ENCODE measurements around the gene KIAA1549.

KIAA1549 gene

DNA sequence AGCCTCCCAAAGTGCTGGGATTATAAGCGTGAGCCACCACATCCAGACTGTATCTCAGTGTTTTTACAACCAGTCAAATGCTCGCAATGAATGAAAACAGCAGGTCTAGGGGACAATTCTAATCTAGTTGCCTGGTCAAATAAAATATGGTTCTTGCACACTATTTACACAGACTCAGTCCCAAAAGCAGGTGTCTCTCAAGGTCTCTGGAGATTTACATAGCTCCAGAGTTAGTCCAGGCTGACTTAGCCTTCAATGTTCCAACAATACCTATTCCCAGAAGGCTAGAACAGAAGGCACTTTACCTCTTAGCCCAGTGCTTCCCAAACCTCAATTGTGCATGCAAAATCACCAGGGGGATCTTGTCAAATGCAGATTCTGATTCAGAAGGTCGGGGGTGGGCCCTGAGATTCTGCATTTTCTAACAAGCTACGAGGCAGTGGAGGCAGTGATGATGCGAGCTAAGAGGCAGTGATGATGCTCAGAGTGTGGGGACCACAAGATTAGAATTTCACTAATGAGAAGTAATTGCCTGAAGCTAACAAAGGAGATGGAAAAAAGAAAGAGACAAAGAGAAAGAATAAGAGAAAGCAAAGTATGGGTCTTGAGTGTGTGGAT is 6.4 kb downstream of the KIAA1549 start:
- DNase-seq, result no peak

DNA sequence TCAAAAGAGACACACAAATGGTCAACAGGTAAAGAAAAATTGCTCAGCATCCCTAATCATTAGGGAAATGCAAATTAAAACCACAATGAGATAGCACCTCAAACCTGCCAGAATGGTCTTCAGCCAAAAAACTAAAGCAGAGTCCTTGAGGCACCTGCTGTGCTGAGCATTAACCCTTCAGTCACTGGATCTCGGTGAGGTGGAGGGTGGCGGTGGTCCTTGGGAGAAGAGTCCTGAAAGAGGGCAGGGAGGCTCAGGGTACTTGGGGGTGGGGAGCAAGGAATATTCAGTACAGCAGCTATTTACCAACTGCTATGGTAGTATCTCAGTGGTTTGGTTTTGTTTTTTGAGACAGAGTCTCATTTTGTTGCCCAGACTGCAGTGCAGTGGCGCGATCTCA is 7.1 kb downstream of the KIAA1549 start:
- no peak for DNase-seq

DNA sequence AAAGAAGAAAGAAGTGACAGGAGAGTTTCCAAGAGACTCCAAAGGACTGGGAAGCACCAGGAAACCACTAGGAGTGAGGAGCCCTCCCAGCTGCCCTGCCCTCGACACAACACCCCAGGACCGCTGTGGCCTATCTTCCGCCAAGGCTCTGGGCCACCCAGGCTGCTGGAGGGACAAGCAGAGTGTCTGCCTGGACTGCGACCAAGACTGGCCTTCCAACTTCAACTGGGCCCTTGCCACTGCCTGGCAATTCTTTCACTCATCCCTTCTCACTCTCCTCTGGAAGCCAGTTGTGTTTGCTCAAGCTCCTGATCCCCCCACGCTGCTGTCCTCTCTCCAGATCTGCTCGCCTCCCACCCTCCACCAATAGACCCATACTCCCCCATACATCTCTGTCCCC is 10.2 kb downstream of the KIAA1549 start:
- DNase-seq, result no peak

DNA sequence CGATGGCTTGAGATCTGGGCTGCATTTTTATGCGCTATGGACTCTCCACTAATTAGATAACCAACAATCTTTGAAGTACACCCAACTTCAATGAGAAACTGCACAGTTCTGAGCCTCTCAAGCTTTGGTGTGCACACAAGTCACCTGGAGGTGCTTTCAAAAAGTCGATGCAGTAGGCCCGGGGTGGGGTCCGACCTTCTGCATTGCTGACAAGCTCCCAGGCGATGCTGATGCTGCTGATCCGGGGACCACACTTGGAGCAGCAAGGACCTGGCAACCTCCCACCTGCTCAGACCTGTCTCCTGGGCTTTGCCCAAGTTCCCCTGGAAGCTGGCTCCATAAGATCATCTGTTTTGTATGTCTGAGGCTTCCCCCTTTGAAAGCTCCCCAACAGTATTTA is 10.7 kb downstream of the KIAA1549 start:
- no peak for DNase-seq

DNA sequence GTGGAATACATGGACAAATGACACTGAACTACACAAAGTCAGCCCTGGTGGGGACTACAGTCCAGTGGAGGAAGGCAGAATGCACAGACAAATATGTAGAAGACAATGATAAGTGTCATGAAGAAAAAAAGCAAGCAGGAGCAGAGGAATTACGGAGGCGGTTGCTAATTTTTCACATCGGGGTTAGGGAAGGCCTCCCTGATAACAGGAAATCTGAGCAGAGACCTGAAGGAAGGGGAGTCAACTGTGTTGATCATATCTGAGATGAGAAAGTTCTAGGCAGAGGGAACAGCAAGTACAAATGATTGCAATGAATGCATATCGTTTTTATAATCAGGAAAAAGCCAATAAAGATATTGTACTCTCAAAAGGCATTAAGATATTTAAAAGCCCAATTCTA is 14.0 kb downstream of the KIAA1549 start:
- no peak for DNase-seq

DNA sequence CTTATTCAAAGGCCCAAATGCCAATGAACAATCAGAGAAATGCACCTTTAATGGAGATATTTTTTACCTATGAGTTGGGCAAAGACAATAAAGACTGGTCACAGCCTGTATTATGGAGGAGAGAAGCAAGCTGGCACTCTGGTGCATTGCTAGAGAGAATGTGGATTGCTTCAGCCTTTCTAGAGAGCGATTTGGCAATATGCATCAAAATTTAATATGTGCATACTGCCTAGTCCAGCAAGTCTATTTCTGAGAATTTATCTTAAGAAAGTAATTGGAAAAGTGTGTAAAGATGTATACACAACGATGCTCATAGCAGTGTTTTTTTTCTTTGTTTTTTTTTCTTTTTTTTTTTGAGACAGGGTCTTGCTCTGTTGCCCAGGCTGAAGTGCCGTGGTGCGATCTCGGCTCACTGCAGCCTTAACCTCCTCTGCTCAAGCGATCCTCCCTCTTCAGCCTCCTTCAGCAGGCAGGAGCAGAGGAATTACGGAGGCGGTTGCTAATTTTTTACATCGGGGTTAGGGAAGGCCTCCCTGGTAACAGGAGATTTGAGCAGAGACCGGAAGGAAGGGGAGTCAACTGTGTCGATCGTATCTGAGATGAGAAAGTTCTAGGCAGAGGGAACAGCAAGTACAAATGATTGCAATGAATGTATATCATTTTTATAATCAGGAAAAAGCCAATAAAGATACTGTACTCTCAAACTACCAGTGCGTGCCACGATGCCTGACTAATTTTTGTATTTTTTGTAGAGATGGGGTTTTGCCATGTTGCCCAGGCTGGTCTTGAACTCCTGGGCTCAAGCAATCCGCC is 16.4 kb downstream of the KIAA1549 start:
- no peak for DNase-seq

DNA sequence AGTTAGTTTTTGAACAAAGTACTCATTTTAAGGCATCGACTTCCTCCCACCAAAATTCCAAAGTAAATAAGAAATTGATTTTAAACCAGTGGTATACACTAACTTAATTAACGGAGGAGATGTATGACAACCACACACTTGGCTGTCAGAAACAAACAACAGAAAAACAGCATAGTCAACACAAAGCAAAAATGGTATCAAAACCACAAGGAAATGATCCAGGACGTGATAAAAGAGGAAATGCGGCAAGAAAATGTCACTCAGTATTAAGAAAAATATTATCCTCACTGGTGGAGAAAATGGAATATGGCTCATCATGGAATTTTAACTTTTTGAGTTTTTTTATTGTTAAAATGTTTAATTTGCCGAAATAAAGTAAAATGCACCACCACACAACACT is 17.5 kb downstream of the KIAA1549 start:
- DNase-seq, result no peak

DNA sequence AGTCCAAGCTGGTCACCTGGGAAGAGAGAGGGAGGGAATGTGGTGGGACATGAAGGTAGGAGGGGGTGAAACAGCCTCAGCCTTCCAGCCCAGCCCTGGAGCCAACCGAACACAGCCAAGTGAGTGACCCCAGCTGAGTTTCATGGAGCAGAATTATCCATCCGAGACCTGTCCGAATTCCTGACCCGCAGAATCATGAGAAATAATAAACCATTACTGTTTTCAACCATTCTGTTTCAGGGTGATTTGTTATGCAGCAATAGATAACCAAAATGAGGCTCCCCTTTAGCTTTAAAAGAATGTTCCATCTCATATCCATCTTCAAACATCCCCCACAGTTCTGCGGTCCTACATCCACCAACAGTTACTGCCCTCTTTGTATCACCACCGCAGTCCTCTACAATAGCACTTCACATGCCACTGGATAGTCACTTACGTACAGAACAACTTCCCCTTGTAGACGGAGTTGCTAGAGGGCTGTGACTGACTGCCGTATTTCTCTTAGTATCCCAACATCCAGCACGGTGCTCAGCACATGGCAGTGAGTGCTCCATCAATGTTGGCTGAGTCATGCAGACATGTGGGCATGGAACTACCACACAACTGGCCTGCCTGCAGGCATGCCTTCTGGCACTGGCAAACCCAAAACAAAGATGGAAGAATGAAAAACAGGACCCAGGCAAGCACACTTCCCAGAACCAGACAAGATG is 18.5 kb downstream of the KIAA1549 start:
- no peak for DNase-seq

DNA sequence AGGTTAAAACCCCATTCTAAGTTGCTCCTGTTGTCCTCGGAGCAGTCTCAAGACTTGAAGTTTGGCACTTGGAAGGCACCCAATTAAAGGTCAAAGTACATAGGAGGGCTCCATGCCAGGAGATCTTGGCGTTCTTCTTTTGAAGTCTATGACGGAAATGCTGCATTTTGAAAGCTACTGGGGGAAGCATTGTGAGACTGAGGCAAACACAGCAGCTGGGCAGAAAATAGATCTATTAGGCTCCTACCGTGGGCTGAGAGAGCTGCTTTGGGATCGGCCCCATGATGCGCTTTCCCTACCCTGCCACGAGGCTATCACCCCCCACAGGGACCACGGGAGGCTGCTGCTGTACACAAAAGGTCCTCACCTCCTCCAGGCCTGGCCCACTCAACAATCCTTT is 20.0 kb downstream of the KIAA1549 start:
- DNase-seq, result no peak

DNA sequence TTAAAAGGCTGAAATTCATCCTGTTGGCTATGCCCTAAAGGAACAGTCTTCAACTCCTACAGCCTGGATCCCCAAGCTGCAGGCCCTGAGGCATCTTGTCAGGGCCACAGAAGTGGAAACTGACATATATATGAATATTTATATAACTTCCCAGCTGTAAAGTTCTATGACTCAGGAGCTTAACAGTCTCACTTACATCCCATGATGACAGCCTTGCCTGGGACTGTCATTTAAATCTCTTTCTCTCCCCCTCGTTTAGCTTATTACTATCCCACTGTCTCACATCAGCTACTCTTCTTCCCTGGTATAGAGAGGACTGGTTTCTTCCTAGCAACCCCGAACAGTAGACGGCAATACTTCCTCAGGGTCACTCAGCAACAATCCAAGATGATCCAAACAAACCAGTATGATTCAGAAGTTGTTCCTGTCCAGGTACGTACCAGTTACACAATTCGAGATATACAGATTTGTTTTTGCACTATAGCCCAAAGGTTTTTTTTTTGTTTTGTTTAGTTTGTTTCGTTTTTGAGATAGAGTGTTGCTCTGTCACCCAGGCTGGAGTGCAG is 22.7 kb downstream of the KIAA1549 start:
- no peak for DNase-seq

DNA sequence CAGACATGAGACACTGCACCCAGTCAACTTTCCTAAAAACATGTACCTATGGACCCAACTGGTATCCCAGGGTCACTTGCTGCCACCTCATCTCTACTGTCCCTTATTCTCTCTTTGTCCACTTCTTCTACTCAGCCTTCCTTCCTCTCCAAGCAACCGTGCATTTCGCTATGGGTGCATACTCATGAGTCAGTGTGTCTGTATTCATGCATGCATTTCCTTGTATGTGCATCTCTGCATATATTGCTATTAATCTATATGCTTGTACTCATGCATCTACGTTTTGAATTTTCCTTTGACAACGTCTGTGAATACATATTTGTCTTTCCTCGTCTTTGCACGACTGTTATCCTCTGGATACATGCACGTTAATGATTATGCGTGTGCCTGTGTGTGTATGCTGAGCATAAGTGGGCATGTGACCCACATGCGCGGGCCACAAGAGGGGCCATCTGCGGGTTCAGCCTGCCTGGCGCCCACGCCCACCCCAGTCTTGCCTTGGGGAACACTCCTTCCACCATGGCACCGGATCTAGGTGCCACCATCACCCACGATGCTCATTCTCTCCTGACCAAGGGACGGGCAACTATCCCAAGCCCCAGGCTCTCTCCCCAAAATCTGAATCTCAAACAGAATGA is 23.3 kb downstream of the KIAA1549 start:
- DNase-seq, result no peak

DNA sequence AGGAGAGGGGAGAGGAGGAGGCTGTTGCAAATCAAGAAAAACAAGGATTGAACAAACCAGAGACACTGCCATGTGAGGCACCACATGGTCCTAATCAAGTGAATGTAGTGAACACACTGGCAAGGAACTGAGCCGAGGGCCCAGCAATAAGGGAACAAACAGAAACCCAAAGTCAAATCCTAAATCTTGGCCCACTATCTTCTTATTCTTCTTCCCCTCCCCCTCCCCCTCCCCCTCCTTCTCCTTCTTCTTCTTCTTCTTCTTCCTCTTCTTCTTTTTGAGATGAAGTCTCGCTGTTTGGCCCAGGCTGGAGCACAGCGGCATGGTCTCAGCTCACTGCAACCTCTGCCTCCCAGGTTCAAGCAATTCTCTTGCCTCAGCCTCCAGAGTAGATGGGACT is 24.0 kb downstream of the KIAA1549 start:
- no peak for DNase-seq

DNA sequence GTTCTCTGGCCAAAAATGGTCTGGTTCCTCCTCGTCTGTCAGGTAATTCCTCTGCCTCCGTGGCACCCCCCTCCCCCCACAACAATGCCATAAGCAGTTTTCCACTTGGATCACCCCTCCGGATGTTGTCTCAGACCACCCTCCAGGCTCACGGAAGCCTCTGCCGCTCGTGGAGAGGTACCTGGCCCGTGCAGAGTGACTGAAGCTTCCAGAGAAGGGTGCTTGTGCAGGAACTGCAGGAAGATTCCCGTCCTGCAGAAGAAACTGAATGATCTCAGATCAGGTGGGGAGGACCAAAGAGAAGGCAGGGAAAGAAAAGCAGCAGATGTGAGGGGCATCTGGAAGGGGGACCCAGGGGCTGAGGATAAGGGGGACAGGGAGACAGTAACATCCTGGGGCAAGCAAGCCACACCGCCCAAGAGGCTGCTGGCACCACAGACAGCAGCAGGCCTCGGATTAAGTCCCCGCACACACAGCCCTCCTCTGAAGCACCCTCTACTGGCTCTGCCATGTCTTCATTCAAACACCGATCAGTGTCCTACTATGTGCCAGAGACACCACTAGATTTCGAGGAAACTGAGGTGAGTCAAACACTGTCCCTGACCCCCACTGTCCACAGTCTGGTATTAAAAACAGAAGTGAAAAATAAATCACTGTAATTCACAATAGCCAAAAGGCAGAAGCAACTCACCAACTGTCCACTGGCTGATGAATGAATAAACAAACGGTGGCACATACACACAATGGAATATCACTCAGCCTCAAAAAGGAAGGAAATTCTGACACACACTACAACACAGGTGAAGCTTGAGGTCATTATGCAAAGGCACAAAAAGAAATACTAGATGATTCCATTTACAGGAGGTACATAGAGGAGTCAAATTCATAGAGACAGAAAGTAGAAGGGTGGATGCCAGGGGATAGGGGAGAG is 26.4 kb downstream of the KIAA1549 start:
- DNase-seq, result no peak

DNA sequence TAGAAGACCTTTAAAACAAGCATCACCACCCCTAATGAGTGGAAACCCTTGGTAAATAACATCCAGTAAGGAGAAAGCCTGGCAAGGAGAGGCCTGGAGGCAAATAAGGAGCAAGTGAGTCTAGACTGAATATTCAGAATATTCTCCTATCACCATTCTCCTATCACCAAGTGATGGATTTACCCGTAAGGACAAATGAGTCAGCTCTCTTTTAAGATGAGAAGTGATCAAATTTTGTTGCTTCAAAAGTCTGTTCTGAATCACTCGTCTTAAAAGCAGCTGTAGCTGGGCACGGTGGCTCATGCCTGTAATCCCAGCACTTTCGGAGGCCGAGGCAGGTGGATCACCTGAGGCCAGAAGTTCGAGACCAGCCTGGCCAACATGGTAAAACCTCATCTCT is 28.4 kb downstream of the KIAA1549 start:
- no peak for DNase-seq

DNA sequence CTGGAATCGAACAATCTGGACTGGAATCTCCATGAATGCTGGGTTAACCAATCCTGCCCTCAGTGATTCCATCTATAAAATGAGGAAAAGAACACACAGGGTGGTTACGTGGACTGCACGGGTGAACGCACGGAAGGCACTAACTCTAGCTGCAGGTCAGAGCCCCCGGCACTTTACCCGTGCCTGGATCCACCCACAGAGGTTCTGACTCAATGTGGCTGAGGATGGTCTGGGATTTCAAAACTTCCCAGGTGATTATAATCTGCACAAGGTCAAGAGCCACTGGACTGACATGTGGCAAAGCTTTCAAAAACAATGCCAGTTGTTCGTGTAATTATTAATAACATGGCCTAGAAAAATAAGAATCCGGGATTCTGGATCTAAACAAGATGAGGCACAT is 29.2 kb downstream of the KIAA1549 start:
- no peak for DNase-seq

DNA sequence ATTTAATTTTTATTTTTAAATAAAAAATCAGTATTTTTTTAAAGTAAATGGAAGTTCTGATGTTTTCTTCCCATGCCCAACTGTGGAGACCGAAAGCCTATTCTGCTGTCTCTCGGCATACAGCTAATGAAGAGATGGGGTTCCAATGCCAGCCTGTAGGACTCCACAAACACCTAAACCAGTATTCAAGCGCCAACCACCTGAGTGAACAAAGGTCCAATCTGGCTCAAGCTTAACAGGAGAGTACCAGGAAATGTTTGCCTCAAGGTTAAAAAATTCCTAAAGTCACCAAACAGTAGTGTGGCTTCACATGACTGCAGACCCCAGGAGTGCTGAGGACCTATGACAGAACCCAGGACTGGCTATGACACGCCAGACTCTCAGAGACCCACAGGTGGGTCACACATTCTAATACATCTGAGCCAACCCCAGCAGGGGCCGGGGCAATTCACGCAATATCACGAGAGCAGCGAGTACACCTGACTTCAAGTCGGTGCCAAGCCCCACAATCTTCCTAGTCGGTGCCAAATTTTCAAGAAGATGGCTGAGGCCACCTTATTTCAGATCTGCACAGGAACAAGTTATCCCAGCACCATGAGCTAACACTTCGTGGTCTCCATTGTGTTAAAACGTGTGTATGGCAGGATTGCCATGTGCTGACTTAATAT is 31.6 kb downstream of the KIAA1549 start:
- DNase-seq, result no peak

DNA sequence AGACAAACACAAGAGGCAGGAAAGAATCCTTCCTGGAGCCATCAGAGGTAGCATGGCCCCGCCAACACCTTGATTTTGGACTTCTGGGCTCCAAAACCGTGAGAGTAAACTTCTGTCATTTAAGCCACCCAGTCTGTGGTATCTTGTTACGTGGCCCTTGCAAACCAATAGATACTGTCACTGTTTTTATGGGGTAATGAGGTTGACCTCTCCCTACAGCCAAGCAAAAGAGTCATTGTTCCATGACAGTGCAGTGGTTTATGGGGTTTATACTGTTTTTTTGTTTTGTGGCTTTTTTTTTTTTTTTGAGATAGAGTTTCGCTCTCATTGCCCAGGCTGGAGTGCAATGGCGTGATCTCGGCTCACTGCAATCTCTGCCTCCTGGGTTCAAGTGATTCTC is 32.8 kb downstream of the KIAA1549 start:
- no peak for DNase-seq

DNA sequence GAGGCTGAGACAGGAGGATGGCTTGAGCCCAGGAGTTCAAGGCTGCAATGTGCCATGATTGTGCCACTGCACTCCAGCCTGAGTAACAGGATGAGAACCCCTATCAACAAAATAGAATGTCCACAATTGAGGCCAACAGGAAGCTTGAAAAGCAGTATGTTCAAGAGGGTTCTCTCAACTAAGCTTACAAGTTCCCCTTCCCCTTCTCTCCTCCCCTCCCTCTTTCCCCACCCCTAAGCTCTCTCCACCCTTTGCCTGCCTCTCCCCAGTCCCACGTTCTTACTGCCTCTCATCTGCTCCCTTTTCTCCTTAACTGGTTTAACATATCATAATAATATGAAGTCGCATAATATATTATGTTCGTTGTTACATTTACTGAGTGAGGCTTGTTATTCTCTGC is 35.4 kb downstream of the KIAA1549 start:
- no peak for DNase-seq

DNA sequence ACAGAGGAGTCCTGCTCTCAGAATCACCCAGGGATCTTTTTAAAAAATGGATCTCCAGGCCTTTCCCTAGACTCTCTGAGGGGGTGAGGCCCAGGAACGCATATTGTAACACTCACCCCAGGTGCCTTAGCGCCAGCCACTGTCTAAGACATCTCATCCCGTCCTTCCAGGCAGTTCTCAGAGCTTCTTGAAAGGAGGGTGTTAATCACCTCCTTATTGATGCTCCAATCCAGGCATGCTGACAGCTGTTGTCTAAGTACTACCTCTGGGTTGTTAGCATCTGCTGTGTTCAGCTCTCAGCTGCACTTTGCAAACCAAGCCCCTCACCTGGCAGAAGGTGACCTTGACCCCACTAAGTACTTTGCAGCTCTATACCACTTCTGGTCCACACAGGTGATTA is 36.0 kb downstream of the KIAA1549 start:
- DNase-seq, result no peak

DNA sequence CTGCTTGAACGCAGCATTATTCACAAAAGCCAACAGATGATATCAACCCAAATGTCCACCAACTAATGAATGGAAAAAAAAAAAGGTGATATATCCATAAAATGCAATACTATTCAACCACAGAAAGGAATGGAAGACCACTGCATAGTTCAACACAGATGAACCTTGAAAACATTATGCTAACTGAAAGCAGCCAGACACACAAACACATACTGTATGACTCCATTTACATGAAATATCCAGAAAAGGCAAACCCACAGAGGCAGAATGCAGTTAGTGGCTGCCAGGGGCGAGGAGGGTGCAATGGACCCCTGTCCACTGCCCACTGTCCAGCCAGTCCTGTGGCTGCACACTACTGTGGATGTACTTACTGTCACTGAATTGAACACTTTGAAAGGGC is 36.6 kb downstream of the KIAA1549 start:
- DNase-seq, result no peak

DNA sequence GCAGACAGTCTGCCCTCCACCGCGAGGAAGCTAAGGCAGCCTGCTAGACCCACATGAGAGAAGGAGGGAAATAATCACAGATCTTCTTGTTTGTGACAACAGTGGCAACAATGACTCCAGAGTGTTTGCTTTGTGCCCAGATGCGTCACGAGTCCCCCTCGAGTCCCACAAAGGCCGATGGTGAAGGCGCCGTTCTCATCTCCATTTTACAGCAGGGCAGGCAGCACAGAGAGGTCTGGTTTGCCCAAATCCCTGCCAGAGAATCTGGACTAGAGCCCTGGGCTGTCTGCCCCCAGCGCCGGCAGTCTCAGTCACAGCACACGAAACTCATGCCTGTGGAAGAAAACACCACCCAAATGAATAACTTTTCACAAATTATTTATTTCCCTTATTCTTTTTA is 38.1 kb downstream of the KIAA1549 start:
- no peak for DNase-seq

DNA sequence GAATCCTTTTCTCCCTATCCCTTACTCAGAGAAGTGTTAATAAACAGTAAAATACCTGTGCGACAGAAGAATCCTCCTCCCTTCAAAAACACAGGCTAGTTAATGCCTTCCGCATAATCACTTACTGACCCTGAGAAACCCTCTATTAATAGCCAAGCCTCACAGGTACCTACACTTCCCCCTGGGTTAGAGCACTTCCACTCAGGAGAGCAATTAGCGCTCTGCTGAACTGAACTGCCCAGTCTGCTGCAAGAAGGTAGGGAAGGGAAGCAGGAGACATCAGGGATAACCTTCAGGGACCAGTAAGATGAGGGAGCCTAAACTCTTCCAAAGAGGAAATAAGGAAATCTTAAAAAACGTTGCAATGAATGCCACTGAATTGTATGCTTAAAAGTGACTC is 39.6 kb downstream of the KIAA1549 start:
- no peak for DNase-seq

Measured in femur (tissue), 1 donor.